GM18517 (cell line): ENCODE measurements around the gene TWSG1.
"Not testable (repeated sequence)": the region's sequence is repeated elsewhere in the genome, so short reads cannot be mapped to it uniquely, and the experiment has no call there.

ENCODE experiments used
- ATAC-seq: cut with Tn5 transposase; IDR thresholded peaks from one replicate; pipeline ENCODE4 v1.9.1; 2021; ENCODE audit warnings: mild to moderate bottlenecking, moderate library complexity; ENCODE audit not compliant: unreplicated experiment

The TWSG1 gene

DNA sequence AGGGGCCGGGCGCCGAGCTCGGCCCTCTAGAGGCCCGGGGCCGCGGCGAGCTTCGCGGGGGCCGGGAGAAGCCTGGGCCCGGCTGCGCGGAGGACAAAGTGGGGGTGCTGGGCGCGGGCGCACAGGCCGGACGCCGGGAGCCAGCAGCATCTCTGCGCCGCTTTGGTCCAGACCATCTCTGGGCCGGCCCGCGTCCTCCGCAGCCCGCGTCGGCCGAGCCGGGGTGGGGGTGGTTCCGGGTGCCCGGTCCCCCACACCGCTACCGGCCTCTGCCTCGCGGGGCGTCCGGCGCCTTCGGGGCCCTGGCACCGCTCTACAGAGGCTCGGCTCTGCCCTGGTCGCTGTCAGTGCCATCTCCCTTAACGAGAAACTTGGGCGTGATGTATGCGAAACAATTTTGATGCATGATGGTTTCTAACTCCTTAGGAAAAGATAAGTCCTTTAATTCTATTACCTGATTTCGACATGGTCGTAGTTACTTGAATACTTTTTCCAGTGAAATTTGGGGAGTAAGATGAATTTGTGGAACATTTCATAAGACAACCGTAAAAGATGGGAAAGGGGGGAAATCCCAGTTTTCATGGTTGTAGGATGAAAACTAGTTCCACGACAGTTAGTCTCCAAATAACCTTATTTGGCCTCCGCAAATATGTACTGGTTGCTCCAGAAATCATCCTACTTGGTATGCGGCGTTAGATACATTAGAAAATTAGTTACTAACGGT is 562 bp downstream of the TWSG1 start:
- peak; percentile 45 for ATAC-seq

DNA sequence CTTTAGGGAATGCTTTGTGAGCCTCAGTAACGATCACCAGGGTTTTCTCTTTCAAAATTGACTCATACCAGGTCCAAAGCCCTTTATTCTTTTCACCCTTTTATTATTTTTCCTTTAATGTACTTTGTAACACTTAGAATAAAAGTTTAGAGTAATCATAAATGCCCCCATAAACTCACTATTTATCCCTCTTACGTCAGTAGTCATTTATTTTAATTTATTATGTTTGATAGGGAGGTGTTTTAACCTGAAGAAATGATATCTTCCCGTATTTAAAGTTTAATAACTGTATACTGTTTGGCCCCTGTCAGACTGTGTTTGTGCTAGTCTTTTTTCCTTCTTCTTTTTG is 1.1 kb downstream of the TWSG1 start:
- no peak for ATAC-seq

DNA sequence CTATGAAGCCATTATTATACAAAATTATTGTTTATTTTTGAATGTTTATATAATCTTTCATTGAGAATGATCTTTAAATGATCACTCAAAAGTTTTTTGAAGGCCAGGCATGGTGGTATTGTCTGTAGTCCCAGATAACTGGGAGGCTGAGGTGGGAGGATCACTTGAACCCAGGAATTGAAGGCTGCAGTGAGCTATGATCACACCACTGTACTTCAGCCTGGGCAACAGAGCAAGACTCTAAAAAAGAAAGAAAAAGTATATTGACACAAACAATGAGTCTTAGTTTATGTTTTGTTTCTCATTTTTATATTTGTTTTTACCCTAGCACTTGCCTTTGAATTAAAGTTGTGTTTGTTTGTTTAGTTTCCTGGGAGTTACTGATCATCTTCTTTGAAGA is 2.3 kb downstream of the TWSG1 start:
- ATAC-seq: no peak

DNA sequence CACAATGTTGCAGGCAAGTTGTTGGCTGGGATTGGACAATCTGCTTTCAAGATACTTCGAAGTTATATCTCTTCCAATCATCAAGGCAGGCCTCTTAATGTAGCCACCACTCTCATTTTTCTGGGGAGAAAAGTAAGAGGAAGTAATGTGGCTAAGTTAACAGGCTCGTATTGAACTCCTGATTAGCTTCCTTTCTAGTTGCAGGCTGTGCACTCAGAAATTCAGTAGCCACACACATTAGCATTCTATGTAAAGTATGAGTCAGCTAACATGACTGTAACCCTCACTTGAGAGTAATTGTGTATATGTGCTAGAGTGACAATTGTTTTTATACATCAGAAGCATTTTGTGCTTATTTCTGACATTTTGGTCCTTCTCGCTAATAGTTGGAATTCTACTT is 3.3 kb downstream of the TWSG1 start:
- ATAC-seq: no peak

DNA sequence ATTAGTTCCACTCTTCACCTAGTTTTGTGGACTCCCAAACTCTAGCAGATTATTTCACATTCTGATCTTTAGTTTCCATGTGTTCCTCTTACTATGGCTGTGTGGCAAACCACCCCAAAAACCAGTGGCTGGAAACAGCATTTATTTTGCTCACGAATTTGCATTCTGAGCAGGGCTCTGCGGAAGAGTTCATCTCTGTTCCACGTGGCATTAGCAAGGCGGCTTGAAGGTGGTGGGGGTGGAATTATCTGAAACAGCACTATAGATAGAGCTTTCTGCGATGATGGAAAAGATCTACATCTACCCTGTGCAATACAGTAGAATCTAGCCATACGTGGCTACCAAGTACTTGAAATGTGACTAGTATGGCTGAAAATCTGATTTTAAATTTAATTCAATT is 5.9 kb downstream of the TWSG1 start:
- no peak for ATAC-seq

DNA sequence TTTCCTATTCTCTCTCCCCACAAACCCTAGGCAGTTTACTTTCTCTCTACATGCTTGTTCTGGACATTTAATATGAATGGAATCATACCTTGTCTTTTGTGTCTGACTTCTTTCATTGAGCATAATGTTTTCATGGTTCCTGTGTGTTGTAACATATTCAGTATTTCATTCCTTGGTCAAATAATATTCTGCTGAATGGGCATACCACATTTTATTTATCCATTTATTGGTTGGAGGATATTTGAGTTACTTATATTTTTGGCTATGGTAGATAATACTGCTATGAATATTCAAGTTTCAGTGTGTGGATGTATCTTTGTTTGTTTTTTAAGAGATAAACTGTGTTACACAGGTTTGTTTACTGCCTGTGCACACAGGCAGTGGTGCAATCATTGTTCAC is 9.0 kb downstream of the TWSG1 start:
- no peak for ATAC-seq

DNA sequence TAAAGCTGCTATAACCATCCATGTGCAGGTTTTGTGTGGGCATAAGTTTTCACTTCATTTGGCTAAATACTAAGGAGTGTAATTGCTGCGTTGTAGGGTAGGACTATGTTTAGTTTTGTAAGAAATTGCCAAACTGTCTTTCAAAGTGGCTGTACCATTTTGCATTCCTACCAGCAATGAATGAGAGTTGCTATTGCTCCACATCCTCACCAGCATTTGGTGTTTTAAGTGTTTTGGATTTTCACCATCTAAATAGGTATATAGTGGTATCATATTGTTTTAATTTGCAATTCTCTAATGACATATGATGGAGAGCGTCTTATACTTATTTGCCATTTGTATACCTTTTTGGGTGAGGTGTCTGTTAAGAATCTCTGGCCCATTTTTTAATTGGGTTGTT is 12.2 kb downstream of the TWSG1 start:
- ATAC-seq: no peak

DNA sequence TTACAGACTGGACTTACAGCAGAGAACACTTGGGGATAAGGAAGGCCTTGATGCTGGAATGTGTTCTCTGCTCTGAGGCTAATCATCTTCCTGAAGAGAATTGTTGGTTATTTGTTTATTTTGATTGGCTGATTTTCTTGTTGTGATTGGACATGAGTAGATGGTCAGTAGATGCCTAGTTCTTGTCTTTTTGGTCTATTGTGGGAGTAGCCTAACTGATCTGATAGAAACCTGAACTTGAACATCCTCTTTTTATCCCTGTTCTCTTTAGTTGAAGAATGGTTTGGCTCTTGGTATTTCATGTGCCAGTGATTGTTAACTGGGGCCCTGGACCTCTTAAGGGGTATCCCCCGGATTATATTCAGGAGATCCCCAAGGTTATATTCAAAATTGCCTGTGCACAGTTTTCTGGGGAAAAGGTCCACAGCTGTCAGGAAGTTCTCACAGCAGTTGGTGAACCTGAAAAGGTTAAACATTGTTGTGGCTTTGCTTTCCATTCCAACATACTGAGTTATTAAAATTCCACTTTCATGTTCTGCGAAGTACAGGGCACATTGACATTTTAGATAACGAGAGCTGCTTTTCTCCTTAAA is 13.6 kb downstream of the TWSG1 start:
- no peak for ATAC-seq

DNA sequence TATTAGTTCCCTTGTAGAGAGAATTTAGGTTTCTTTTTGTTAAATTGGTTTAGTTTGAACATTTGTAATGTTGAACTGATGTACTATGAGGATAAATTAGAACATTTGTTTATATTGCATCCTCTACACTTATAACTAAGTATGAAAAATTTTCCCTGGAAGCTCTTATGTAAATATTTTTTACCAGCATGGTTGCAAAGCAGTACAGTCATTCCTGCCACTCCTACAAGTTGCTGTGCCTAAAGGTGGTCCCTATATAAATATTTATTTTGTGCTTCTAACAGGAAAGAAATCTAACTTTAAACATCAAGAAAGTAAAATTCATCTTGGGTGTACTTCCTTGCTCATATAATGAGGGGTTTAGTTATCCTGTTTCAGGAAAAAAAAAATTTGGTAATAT is 14.2 kb downstream of the TWSG1 start:
- ATAC-seq: no peak

DNA sequence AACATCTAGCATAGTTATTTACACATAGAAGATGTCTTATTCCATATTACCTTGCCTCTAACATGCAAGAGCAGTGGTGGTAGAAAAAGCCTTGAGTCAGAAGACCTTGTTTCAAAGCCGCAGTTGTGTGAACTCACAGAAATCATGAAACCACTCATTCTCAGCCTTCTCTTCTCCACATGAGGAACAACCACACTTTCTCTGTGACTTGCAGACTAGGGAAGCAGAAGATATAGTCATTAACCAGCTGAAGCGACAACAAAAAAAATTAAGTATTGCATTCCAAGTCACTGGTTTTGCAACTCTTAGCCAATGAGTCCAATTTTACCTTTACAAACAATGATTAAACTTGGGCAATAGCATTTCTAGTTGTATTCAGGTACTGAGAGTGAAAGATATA is 19.0 kb downstream of the TWSG1 start:
- peak; percentile 81 for ATAC-seq

DNA sequence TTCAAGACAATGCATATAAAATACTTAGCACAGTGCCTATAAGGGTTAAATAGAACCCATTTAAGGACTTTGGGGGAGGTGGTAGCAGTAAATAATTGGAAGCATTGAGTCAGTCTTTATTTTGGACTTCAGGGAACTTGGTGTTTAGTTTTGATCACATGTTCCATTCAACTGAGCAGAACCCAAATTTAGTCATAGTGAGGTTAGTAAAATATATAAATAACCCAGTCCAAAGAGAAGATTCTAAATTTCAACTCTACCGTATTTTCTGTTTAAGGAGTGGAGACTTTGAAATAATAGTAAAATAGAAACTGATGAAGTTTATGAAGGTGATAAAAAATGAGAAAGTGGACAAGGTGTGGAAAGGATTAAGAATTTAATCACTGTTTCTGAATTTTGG is 19.7 kb downstream of the TWSG1 start:
- peak; percentile 47 for ATAC-seq

DNA sequence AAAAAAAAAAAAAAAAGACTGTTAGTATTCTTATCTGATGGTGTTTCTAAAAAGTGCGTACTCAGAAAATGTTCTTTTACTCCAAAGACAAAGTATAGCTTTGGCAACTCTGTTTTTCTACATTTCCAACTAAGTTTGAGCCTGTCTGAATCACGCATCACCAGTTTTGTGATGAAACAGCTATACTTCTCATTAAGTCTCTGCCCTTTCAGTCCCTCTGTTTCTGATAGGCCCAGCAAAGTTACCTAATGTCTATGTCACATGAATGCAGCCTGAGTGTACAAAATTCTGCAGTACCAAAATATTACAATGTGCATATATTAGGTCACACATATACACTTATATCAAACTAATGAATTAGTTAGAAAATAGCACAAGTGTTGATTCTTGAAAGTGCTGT is 22.4 kb downstream of the TWSG1 start:
- ATAC-seq: no peak

DNA sequence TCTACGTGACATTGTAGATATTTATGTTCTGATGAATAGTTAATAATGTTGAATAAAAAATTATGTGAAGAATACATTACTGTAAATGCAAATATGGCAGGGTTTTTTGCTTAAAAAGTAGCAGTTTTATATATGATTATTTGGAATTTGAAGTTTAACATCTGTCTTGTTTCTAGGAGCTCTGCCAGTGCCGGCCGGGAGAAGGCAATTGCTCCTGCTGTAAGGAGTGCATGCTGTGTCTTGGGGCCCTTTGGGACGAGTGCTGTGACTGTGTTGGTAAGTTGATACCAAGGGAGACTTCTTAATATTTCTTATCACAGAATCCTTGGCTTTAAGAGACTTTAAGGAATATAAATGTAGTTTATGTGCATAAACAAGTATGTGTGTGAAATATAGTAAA is 25.2 kb downstream of the TWSG1 start:
- no peak for ATAC-seq

DNA sequence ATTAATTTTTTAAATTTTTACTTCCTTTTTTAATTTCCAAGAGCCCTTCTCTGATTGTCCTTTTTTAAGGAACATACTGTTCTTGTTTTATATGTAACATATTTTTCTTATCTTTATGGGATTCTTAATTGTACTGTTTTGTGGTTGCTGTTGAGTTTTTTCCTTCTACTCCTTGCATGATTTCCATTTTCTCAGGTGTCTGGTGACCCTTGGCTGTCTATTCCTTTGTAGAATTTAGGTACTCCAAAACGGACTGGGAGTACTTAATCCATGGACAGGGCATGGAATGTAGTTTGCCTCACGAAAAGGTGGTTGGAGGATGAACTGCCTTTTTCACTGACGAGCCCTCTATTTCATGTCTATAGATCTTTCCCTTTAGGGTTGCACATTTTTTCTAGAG is 26.6 kb downstream of the TWSG1 start:
- ATAC-seq: no peak

DNA sequence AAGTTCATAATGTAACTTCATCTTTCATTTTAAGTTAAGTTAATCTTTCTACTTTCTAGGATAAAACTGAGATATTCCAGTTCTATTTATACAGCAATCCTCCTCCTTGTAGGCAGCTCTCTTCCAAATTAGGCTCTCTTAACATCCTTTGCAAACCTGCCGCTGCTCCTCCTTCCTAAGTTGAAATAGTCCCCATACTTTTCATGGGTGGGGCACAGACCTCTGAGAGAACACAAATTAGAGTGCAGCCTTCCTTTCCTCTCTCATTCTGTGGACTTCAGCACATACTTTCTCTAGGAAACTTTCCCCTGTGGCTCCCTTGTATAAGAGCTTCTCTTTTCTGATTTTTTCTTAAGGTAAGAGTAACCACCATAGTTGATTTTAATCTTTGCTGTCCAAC is 28.3 kb downstream of the TWSG1 start:
- ATAC-seq: no peak

DNA sequence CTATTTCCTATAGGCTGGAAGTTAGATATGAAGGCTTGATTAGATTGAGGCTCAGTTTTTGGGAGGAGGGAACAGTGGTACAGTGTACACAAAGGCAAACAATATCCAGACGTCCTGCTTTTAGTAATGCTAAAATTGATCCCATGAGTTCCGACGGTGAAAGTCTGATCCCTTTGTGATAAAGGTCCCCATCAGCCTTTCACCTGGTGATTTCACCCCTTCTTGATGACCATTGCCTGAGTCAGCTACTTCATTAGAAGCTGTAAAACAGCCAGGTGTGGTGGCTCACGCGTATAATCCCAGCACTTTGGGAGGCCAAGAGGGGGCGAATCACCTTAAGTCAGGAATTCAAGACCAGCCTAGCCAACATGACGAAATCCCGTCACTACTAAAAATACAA is 29.7 kb downstream of the TWSG1 start:
- no peak for ATAC-seq

DNA sequence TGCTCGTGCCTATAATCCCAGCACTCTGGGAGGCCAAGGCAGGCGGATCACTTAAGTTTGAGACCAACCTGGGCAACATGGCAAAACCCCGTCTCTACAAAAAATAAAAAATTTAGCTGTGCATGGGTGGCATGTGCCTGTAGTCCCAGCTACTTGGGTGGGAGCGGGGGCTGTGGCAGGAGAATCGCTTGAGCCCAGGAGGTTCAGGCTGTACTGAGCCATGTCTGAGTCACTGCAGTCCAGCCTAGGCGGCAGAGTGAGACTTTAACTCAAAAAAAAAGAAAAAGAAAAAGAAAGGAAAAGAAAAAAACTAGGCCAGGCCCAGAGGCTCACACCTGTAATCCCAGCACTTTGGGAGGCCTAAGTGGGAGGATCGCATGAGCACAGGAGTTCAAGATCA is 30.8 kb downstream of the TWSG1 start:
- no peak for ATAC-seq

DNA sequence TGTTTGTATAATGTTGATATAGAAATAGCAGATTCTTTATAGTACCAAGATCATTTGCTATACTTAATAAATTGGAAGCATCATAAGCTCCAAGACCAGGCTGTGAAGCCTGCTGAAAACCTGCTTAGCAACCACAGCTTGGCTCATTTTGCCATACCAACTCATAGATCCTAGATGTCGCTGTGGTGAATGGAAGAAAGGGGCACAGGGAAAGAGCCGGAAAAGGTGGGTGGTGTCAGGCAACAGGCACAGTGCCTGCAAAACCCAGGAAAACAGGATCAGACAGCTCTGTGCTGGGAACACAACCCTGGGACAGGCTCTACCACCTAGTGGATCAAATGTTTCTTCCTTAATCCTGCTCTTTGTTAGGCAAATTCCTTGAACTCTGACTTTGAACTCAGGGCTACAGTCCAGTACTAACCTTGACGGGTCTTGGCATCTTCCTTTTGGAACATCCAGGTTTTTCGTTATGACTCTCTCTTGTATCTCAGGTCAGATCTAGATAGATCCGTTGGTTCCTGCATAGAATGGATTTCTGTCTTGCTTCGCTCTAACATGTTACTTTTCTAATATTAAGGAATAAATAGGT is 31.6 kb downstream of the TWSG1 start:
- no peak for ATAC-seq

DNA sequence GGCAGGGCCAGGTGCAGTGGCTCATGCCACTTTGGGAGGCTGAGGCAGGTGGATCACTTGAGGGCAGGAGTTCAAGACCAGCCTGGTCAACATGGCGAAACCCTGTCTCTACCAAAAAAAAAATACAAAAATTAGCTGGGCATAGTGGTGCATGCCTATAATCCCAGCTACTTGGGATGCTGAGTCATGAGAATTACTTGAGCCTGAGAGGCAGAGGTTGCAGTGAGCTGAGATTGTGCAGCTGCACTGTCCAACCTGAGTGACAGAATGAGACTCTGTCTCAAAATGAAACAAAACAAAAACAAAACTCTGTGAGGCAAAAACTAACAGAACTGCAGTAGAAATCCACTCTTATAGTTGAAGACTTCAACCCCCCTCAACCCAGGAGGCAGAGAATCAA is 38.7 kb downstream of the TWSG1 start:
- not testable (repeated sequence) for ATAC-seq

DNA sequence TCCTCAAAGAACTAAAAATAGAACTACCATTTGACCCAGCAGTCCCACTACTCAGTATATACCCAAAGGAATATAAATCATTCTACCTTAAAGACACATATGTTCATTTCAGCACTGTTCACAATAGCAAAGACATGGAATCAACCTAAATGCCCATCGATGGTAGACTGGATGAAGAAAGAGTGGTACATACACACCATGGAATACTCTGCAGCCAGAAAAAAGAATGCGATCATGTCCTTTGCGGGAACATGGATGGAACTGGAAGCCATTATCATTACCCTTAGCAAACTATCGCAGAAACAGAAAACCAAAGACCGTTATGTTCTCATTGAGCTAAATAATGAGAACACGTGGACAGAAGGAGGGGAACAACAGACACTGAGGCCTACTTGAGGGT is 44.5 kb downstream of the TWSG1 start:
- ATAC-seq: no peak

DNA sequence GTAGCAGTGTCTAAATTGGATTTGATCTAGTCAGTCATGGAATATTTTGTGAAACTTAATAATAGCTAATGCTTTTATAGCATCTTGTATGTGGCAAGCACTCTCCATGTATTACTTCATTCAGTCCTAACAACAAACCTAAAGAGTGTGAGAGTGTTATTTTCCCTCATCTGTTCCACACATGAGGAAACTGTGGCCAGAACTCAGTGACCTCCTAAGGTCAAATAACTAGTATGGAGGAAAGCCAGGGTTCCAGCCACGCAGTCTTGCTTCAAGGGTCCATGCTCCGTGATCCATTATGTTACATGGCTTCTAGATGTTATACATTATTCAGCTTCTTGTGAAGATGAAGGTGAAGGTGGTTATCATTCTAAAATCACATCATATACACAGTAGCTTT is 45.5 kb downstream of the TWSG1 start:
- no peak for ATAC-seq

DNA sequence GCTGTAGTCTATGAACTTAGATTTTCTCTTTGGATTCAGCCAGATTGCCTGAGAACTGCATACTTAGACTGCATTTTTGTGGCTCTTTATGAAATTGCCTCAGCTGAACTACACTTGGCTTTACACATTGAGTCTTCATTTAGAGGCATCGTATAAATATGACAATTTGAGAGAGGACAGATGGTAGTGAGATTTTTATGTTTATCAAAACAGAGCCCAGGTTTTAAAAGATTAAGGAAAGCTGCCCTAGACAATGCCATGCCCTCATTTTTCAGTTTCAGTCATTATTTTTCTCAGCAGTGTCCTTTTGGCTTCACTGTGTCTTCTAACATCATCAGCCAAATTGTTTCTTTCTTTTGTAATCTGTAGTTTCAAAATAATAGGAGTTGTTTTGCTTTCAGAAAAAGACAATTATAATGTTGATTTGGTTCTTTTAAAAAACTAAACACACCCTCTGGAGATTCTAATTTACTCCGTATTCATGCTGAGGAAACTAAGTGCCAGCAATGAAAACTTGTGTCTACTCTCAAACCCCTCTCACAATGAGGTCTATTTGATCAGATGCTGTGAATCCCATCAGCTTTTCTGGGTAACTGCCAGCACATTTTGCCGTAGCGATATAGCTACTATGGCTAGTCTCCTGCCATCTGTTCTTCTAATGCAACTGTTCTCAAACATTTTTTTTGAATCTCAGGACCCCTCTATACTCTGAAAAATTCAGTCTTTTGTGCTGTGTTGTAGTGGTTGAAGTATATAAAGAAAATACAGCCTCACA is 46.2 kb downstream of the TWSG1 start:
- ATAC-seq: no peak
